Stimulated activated CD8-positive, alpha-beta memory T cell treated with anti-CD3 and anti-CD28 coated beads, Interleukin-15, amount 100 ng/mL, for 1 hour (primary cell): ENCODE results near the gene SLC36A3.

Source experiments
- DNase-seq: peaks from one replicate; pipeline ENCODE4 v3.0.0-alpha.2; 2020; ENCODE audit warnings: low read depth

The SLC36A3 gene

GRCh38 chr5:151298063-151298855, 5.3 kb downstream of the SLC36A3 start:
- DNase-seq, result no peak

GRCh38 chr5:151296974-151297373, 6.6 kb downstream of the SLC36A3 start:
- DNase-seq, result no peak

- no peak for DNase-seq
Measured at GRCh38 chr5:151296478-151296830, 7.1 kb downstream of the SLC36A3 start.

- no peak for DNase-seq
Measured at GRCh38 chr5:151295791-151296477, 7.6 kb downstream of the SLC36A3 start.

GRCh38 chr5:151295138-151295537, 8.4 kb downstream of the SLC36A3 start:
- no peak for DNase-seq

GRCh38 chr5:151293624-151294023, 9.9 kb downstream of the SLC36A3 start:
- no peak for DNase-seq

GRCh38 chr5:151288180-151288579, 15.4 kb downstream of the SLC36A3 start:
- no peak for DNase-seq

GRCh38 chr5:151286246-151286645, 17.3 kb downstream of the SLC36A3 start:
- DNase-seq, result no peak

- DNase-seq, result no peak
Measured at GRCh38 chr5:151285683-151286082, 17.9 kb downstream of the SLC36A3 start.

- no peak for DNase-seq
Measured at GRCh38 chr5:151284392-151284967, 19.1 kb downstream of the SLC36A3 start.

- DNase-seq, result no peak
Measured at GRCh38 chr5:151283120-151283825, 20.3 kb downstream of the SLC36A3 start.

GRCh38 chr5:151281001-151281639, 22.4 kb downstream of the SLC36A3 start:
- no peak for DNase-seq

- DNase-seq, result no peak
Measured at GRCh38 chr5:151280443-151280842, 23.1 kb downstream of the SLC36A3 start.

- no peak for DNase-seq
Measured at GRCh38 chr5:151278845-151279244, 24.7 kb downstream of the SLC36A3 start.

GRCh38 chr5:151275803-151276202, 27.8 kb downstream of the SLC36A3 start:
- DNase-seq, result no peak

- no peak for DNase-seq
Measured at GRCh38 chr5:151274666-151275065, 28.9 kb downstream of the SLC36A3 start.

GRCh38 chr5:151271336-151271735, 32.2 kb downstream of the SLC36A3 start:
- no peak for DNase-seq

- no peak for DNase-seq
Measured at GRCh38 chr5:151270599-151270998, 33.0 kb downstream of the SLC36A3 start.

GRCh38 chr5:151267491-151268260, 35.9 kb downstream of the SLC36A3 start:
- DNase-seq, result no peak

GRCh38 chr5:151264113-151264512, 39.5 kb downstream of the SLC36A3 start:
- DNase-seq, result no peak

GRCh38 chr5:151262532-151262931, 41.0 kb downstream of the SLC36A3 start:
- DNase-seq, result no peak
